ENCODE data around the gene MVD.
"Not testable (repeated sequence)": the region's sequence is repeated elsewhere in the genome, so short reads cannot be mapped to it uniquely, and the experiment has no call there.

The MVD gene

GRCh38 chr16:88685156-88686061, 22.5 kb upstream of the MVD start:
- in situ Hi-C loops (cut with MboI; ENCODE audit: low sequenced_read_pairs): no loop called here

- in situ Hi-C loops (cut with MboI; ENCODE audit: low sequenced_read_pairs): no loop called here
These were observed 21.8 kb upstream of the MVD start for GRCh38 chr16:88684569-88685155.

- in situ Hi-C loops (cut with MboI; ENCODE audit: low sequenced_read_pairs): no loop called here
These were observed 19.0 kb upstream of the MVD start for GRCh38 chr16:88681709-88682451.

GRCh38 chr16:88681084-88681680, 18.3 kb upstream of the MVD start:
- in situ Hi-C loops (cut with MboI; ENCODE audit: low sequenced_read_pairs): no loop called here

DNA sequence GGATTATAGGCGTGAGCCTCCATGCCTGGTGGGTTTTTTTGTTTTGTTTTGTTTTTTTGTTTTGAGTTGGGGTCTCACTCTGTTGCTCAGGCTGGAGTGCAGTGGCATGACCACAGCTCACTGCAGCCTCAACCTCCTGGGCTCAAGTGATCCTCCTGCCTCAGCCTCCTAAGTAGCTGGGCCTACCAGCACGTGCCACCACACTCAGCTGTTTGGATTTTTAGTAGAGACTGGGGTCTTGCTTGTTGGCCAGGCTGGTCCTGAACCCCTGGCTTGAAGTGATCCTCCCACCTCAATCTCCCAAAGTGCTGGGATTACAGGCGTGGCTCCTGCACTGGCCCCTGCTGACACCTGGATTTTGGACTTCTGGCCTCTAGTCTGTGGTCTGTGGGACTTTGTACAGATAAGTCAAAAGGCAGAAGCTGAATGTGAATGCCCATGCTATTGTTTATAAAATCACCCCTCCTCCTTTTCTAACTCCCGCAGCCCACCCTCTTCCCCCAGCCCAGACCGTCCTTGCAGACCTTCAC, 17.7 kb upstream of the MVD start:
- in situ Hi-C loops (cut with MboI; ENCODE audit: low sequenced_read_pairs): no loop called here

DNA sequence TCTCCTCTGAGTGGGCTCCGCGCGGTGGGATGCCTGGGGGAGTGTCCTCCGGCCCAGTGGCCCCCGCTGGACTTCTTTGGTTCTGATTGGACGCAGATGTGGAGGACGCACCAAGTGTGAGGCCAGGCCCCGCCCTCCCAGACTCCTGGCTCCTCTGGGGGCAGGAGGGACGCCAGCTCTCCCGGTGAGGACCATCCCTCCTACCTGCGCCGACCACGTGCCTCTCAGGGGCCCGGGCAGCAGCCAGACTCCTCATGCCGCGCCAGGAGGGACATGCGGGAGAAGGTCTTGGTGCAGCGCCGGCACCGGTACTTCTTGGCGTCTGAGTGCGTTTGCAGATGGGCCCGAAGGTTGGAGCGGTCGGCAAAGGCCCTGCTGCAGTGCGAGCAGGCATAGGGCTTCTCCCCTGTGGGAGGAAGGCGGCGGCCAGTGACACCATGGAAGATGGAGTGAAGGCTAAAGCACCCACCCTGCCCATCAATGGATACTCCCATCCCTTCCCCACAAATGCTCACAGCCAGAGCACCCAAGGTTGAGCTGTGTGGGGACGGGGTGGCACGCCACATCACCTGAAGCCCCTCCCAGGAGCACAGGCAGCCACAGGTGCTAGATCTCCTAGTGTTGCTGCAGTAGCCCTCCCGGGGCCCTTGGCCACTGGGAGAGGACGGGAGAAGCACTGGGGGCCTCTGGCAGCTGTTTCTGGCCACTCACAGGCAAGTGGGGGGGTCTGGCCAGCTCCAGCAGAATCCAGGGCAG, 15.5 kb upstream of the MVD start:
- in situ Hi-C loops (cut with MboI; ENCODE audit: low sequenced_read_pairs): no loop called here

GRCh38 chr16:88677721-88678120, 14.8 kb upstream of the MVD start:
- in situ Hi-C loops (cut with MboI; ENCODE audit: low sequenced_read_pairs): no loop called here

- in situ Hi-C loops (cut with MboI; ENCODE audit: low sequenced_read_pairs): no loop called here
These were observed 13.8 kb upstream of the MVD start for GRCh38 chr16:88676502-88677242.

- in situ Hi-C loops (cut with MboI; ENCODE audit: low sequenced_read_pairs): no loop called here
These were observed 11.0 kb upstream of the MVD start for GRCh38 chr16:88673716-88674379.

- in situ Hi-C loops (cut with MboI; ENCODE audit: low sequenced_read_pairs): no loop called here
These were observed 9.9 kb upstream of the MVD start for GRCh38 chr16:88672776-88673175.

DNA sequence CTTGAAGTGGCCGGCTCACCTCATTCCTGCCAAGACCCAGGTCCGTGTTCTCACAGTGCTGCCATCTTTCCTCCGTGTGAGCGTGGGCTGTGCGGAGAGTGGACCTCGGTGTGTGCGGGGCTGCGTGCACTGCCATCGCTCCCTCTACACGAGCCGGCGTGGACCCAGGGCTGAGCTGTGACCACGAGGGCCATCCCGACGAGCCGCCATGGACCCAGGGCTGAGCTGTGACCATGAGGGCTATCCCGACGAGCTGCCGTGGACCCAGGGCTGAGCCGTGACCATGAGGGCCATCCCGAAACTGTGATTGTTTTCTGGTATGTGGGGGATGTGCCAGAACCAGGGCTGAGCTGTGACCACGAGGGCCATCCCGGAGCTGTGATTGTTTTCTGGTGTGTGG, 8.9 kb upstream of the MVD start:
- in situ Hi-C loops (cut with MboI; ENCODE audit: low sequenced_read_pairs): no loop called here

- in situ Hi-C loops (cut with MboI; ENCODE audit: low sequenced_read_pairs): no loop called here
These were observed 7.1 kb upstream of the MVD start for GRCh38 chr16:88669980-88670379.

- in situ Hi-C loops (cut with MboI; ENCODE audit: low sequenced_read_pairs): not testable (repeated sequence)
These were observed 6.6 kb upstream of the MVD start for GRCh38 chr16:88669493-88669892.

GRCh38 chr16:88667461-88667860, 4.6 kb upstream of the MVD start:
- in situ Hi-C loops (cut with MboI; ENCODE audit: low sequenced_read_pairs): no loop called here

- in situ Hi-C loops (cut with MboI; ENCODE audit: low sequenced_read_pairs): no loop called here
These were observed 2.7 kb upstream of the MVD start for GRCh38 chr16:88665570-88665969.

DNA sequence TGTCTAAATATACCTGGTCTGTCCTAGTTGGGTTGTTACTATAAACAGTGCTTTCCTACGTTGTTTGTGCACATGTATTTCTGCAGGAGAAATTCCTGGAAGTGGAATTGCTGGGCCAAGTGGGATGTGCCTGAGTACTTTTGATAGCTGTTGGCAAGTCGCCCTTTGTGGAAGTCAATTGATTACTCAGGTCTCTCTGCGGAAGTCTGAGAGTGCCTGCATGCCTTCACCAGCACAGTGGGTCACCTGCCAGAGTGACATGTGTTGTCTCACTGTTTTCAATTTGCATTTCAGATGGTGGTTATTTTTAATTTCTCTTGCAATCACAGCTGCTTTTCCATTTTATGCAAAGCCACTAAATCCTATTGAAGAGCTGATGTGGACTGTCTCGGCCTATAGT, 2.3 kb upstream of the MVD start:
- in situ Hi-C loops (cut with MboI; ENCODE audit: low sequenced_read_pairs): no loop called here

GRCh38 chr16:88662222-88662842, 559 bp downstream of the MVD start:
- in situ Hi-C loops (cut with MboI; ENCODE audit: low sequenced_read_pairs): no loop called here

GRCh38 chr16:88661468-88661867, 1.4 kb downstream of the MVD start:
- in situ Hi-C loops (cut with MboI; ENCODE audit: low sequenced_read_pairs): no loop called here

GRCh38 chr16:88659160-88659559, 3.7 kb downstream of the MVD start:
- in situ Hi-C loops (cut with MboI; ENCODE audit: low sequenced_read_pairs): no loop called here
